WTC11 (cell line): ENCODE data around the gene ARHGAP42. TPM values are rescaled to one million over a fixed set of nuclear protein-coding genes. Genes with fewer than 3 reads are reported as not detected.
A peak's percentile ranks its signal among the peaks of the same experiment; 100 is the strongest.

Experiments used
- ATAC-seq: fragments of 200-7000 bp; cut with Tn5 transposase; 2 replicates; pipeline ENCODE4 v1.10.0; 2021; ENCODE audit warnings: mild to moderate bottlenecking, moderate library complexity
- CTCF ChIA-PET: fragments of 300-600 bp; sonication (Branson Sonifier 250); formaldehyde crosslinking; loops from one replicate; lab custom pipeline; 2021; ENCODE audit warnings: antibody characterized with exemption; lab: Charles Lee
- POLR2A ChIA-PET: fragments of 350-600 bp; sonication (Branson Sonifier 250); formaldehyde crosslinking; loops from one replicate; lab custom pipeline; 2021; ENCODE audit warnings: antibody characterized with exemption; lab: Charles Lee
- DNase-seq: peaks from one replicate; pipeline ENCODE4 v3.0.0; 2021; ENCODE audit warnings: low spot score
- H3K27ac Mint-ChIP-seq: 2 replicates; pipeline ENCODE4 v1.8.0; 2021; ENCODE audit warnings: mixed read lengths
- H3K27me3 Mint-ChIP-seq: 2 replicates; pipeline ENCODE4 v1.8.0; 2021; ENCODE audit warnings: low read depth, mild to moderate bottlenecking, moderate library complexity, mixed read lengths
- H3K36me3 Mint-ChIP-seq: 2 replicates; pipeline ENCODE4 v1.8.0; 2021; ENCODE audit warnings: mixed read lengths
- H3K4me1 Mint-ChIP-seq: 2 replicates; pipeline ENCODE4 v1.8.0; 2022; ENCODE audit warnings: mixed read lengths
- H3K4me3 Mint-ChIP-seq: 2 replicates; pipeline ENCODE4 v1.8.0; 2021; ENCODE audit warnings: mild to moderate bottlenecking, moderate library complexity, mixed read lengths
- H3K9me3 Mint-ChIP-seq: 2 replicates; pipeline ENCODE4 v1.8.0; 2021; ENCODE audit warnings: mixed read lengths
- NFE2L1 ChIP-seq: sonication (generic); formaldehyde crosslinking; IDR thresholded peaks from 2 replicates; pipeline ENCODE4 v1.8.1; 2023; ENCODE audit warnings: missing genetic modification reagents
- NR3C1 ChIP-seq: sonication (generic); formaldehyde crosslinking; conservative IDR thresholded peaks from 2 replicates; pipeline ENCODE4 v1.8.1; 2023; ENCODE audit warnings: low read depth, mild to moderate bottlenecking, missing genetic modification reagents
- TEAD1 ChIP-seq: sonication (generic); formaldehyde crosslinking; IDR thresholded peaks from 2 replicates; pipeline ENCODE4 v1.8.0; 2022; ENCODE audit warnings: mild to moderate bottlenecking, missing genetic modification reagents
- ZNF138 ChIP-seq: sonication (generic); formaldehyde crosslinking; conservative IDR thresholded peaks from 2 replicates; pipeline ENCODE4 v1.8.1; 2022; ENCODE audit warnings: mild to moderate bottlenecking, moderate library complexity, missing genetic modification reagents
- ZNF219 ChIP-seq: sonication (generic); formaldehyde crosslinking; IDR thresholded peaks from 2 replicates; pipeline ENCODE4 v1.8.0; 2023; ENCODE audit warnings: missing genetic modification reagents, mild to moderate bottlenecking, borderline replicate concordance
- ZNF232 ChIP-seq: sonication (generic); formaldehyde crosslinking; IDR thresholded peaks from 2 replicates; pipeline ENCODE4 v1.8.0; 2022; ENCODE audit warnings: mild to moderate bottlenecking, missing genetic modification reagents
- ZNF416 ChIP-seq: fragments of 250-450 bp; sonication (Bioruptor Pico); IDR thresholded peaks from 2 replicates; pipeline ENCODE4 v1.9.0; 2021; ENCODE audit warnings: mild to moderate bottlenecking, inconsistent platforms
- total RNA-seq: library from RNA; stranded (reverse); gene quantifications from 3 replicates; pipeline ENCODE4 v1.2.3, GENCODE V29; 2021
- TF ChIP-seq, protein P1 (sequence below): sonication (generic); formaldehyde crosslinking; IDR thresholded peaks from 2 replicates; pipeline ENCODE4 v1.8.0; 2022; ENCODE audit warnings: mild to moderate bottlenecking, missing genetic modification reagents
- TF ChIP-seq, protein P2 (sequence below): fragments of 250-450 bp; sonication (Bioruptor Pico); IDR thresholded peaks from 2 replicates; pipeline ENCODE4 v2.1.2; 2022; ENCODE audit warnings: mild to moderate bottlenecking, moderate library complexity
- TF ChIP-seq, protein P3 (sequence below): sonication (generic); formaldehyde crosslinking; IDR thresholded peaks from 2 replicates; pipeline ENCODE4 v1.8.1; 2023; ENCODE audit warnings: mild to moderate bottlenecking, missing genetic modification reagents, moderate library complexity
- TF ChIP-seq, protein P4 (sequence below): fragments of 200-600 bp; IDR thresholded peaks from 2 replicates; pipeline ENCODE4 v1.8.0; 2022; ENCODE audit warnings: antibody characterized with exemption

Gene ARHGAP42
- total RNA-seq, 1 experiment from 2014 or later = 32.5 TPM

DNA sequence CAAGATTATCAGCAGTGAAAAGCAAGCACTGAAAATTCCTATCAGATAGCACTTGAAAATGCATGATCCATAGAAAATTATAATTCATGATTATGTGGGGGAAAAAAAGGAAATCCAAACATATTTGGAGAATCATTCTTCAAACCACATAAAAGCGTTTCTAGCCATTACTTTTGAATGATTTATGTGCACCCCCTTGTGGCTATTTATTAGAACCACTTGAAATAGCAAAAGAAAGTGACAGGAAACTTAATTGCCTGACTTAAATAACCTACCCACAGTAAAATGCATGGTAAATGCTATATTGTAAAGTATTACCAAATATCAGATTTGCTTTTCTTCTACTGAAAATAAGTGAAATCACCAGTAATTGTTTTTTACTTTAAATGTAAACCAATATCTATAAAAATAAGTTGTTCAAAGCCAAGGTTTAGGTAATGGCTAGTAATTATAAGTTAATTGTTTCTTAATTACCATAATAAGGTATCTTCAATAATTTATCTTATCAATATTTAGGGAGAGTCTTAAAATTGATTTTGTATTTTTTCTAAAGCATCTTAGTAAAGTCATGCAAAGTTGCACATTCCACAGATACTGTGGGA lies 168.5 kb downstream of the ARHGAP42 start:
- no peak for DNase-seq
- POLR2A ChIA-PET = no interaction called here

DNA sequence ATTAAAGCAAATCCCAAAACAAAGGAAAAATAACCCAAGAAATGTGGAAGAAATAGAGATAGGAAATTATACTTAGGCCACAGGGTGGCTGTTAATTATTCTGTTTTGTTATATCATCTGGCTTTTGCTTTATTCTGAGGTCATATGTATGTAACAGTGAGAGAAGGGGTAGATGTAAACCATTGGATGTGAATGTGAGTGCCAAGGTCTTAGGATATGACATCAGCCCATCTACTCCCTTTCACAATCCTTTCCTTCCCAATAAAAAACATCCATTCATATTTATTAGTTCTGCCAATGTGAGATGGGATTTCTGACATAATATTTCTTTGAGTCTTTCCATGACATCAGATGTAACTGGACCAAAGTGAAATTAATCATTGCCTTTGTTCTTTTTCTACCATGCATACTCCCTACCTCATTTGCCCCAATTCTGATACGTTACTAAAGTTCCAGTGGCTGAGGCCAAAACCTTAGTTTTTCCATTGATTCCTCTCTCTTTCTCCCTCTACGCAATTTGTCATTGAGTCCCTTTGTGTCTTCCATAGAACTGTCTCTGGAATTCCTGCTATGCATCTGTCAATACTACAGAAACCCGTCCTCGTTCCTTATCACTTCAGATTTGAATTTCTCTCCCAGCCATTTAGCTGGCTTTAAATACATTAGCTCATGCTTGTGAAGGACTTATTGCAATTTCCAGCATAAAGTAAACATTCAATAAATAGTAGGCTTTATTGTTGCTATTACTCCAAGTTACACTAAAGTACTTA lies 170.3 kb downstream of the ARHGAP42 start:
- ChIA-PET POLR2A (interaction anchor here (1.0 kb wide), 1 partner anchor 163 kb away, joined by 6 read pairs; no protein-coding TSS in a partner anchor), CTCF (interaction anchor here (0.6 to 1.0 kb wide), 2 partner anchors 19 to 169 kb away, joined by 4 to 5 read pairs; no protein-coding TSS in a partner anchor)
- peak overlapping the region; percentile 38 for H3K27ac Mint-ChIP-seq
- ATAC-seq = peak; percentile 60
- no peaks in the 10 kb centered on the region for H3K27me3 Mint-ChIP-seq
- no peak for DNase-seq
- TF ChIP-seq ZNF138 (CRISPR knock-in tag) (no peak), ZNF416 (CRISPR knock-in tag) (no peak), TEAD1 (no peak), NR3C1 (no peak), ZNF232 (CRISPR knock-in tag) (no peak), NFE2L1 (no peak), ZNF219 (CRISPR knock-in tag) (no peak)
- TF ChIP-seq, protein P1, sequence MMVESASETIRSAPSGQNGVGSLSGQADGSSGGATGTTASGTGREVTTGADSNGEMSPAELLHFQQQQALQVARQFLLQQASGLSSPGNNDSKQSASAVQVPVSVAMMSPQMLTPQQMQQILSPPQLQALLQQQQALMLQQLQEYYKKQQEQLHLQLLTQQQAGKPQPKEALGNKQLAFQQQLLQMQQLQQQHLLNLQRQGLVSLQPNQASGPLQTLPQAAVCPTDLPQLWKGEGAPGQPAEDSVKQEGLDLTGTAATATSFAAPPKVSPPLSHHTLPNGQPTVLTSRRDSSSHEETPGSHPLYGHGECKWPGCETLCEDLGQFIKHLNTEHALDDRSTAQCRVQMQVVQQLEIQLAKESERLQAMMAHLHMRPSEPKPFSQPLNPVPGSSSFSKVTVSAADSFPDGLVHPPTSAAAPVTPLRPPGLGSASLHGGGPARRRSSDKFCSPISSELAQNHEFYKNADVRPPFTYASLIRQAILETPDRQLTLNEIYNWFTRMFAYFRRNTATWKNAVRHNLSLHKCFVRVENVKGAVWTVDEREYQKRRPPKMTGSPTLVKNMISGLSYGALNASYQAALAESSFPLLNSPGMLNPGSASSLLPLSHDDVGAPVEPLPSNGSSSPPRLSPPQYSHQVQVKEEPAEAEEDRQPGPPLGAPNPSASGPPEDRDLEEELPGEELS = no peak
- TF ChIP-seq, protein P2, sequence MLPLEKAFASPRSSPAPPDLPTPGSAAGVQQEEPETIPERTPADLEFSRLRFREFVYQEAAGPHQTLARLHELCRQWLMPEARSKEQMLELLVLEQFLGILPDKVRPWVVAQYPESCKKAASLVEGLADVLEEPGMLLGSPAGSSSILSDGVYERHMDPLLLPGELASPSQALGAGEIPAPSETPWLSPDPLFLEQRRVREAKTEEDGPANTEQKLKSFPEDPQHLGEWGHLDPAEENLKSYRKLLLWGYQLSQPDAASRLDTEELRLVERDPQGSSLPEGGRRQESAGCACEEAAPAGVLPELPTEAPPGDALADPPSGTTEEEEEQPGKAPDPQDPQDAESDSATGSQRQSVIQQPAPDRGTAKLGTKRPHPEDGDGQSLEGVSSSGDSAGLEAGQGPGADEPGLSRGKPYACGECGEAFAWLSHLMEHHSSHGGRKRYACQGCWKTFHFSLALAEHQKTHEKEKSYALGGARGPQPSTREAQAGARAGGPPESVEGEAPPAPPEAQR (CRISPR knock-in tag) = no peak
- TF ChIP-seq, protein P3, sequence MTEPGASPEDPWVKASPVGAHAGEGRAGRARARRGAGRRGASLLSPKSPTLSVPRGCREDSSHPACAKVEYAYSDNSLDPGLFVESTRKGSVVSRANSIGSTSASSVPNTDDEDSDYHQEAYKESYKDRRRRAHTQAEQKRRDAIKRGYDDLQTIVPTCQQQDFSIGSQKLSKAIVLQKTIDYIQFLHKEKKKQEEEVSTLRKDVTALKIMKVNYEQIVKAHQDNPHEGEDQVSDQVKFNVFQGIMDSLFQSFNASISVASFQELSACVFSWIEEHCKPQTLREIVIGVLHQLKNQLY (CRISPR knock-in tag) = no peak
- no peaks in the 10 kb centered on the region; the same call in 1 of the 2 replicates for H3K36me3 Mint-ChIP-seq
- no peaks in the 10 kb centered on the region for H3K9me3 Mint-ChIP-seq
- peaks cover 72% of the 10 kb centered on the region for H3K4me1 Mint-ChIP-seq
- H3K4me3 Mint-ChIP-seq = no peak overlapping the region

More for the DNA sequence above, 168.5 kb downstream of the ARHGAP42 start:
- no peaks in the 10 kb centered on the region for H3K36me3 Mint-ChIP-seq
- H3K27ac Mint-ChIP-seq = no peak overlapping the region
- ATAC-seq = no peak
- no peaks in the 10 kb centered on the region for H3K9me3 Mint-ChIP-seq
- H3K4me1 Mint-ChIP-seq = peaks cover 63% of the 10 kb centered on the region
- CTCF ChIA-PET = interaction anchor here (1.2 kb wide), 1 partner anchor 174 kb away, joined by 4 read pairs; no protein-coding TSS in a partner anchor
- no peak overlapping the region for H3K4me3 Mint-ChIP-seq
- TF ChIP-seq, protein P2 (CRISPR knock-in tag) = no peak
- TF ChIP-seq, protein P4, sequence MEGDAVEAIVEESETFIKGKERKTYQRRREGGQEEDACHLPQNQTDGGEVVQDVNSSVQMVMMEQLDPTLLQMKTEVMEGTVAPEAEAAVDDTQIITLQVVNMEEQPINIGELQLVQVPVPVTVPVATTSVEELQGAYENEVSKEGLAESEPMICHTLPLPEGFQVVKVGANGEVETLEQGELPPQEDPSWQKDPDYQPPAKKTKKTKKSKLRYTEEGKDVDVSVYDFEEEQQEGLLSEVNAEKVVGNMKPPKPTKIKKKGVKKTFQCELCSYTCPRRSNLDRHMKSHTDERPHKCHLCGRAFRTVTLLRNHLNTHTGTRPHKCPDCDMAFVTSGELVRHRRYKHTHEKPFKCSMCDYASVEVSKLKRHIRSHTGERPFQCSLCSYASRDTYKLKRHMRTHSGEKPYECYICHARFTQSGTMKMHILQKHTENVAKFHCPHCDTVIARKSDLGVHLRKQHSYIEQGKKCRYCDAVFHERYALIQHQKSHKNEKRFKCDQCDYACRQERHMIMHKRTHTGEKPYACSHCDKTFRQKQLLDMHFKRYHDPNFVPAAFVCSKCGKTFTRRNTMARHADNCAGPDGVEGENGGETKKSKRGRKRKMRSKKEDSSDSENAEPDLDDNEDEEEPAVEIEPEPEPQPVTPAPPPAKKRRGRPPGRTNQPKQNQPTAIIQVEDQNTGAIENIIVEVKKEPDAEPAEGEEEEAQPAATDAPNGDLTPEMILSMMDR = peak; percentile 51
- no peaks in the 10 kb centered on the region for H3K27me3 Mint-ChIP-seq
